ENCODE measurements around the gene RBM43.
"Not testable (repeated sequence)": the region's sequence is repeated elsewhere in the genome, so short reads cannot be mapped to it uniquely, and the experiment has no call there.

Gene RBM43

GRCh38 chr2:151297882-151298281 is 36.2 kb upstream of the RBM43 start:
- TF ChIP-seq CTCF (IDR thresholded peaks at IDR 0.05; ENCODE audit: low read depth, low read length), result no peak
- H3K4me3 ChIP-seq (ENCODE audit: low read depth, low read length), result no peak overlapping the region

- H3K4me3 ChIP-seq (ENCODE audit: low read depth, low read length), result not testable (repeated sequence)
These were observed 34.3 kb upstream of the RBM43 start for GRCh38 chr2:151295926-151296325.

- no peak overlapping the region for H3K4me3 ChIP-seq (ENCODE audit: low read depth, low read length)
- TF ChIP-seq CTCF (IDR thresholded peaks at IDR 0.05; ENCODE audit: low read depth, low read length), result no peak
These were observed 30.9 kb upstream of the RBM43 start for GRCh38 chr2:151292546-151292945.

GRCh38 chr2:151292141-151292540 is 30.5 kb upstream of the RBM43 start:
- H3K4me3 ChIP-seq (ENCODE audit: low read depth, low read length), result no peak overlapping the region
- TF ChIP-seq CTCF (IDR thresholded peaks at IDR 0.05; ENCODE audit: low read depth, low read length), result no peak

- no peak for TF ChIP-seq CTCF (IDR thresholded peaks at IDR 0.05; ENCODE audit: low read depth, low read length)
- H3K4me3 ChIP-seq (ENCODE audit: low read depth, low read length), result no peak overlapping the region
These were observed 29.6 kb upstream of the RBM43 start for GRCh38 chr2:151291224-151291623.

- TF ChIP-seq CTCF (IDR thresholded peaks at IDR 0.05; ENCODE audit: low read depth, low read length), result no peak
- peak overlapping the region; percentile 70 for H3K4me3 ChIP-seq (ENCODE audit: low read depth, low read length)
These were observed 28.6 kb upstream of the RBM43 start for GRCh38 chr2:151289972-151290866.

- no peak overlapping the region for H3K4me3 ChIP-seq (ENCODE audit: low read depth, low read length)
- TF ChIP-seq CTCF (IDR thresholded peaks at IDR 0.05; ENCODE audit: low read depth, low read length), result no peak
These were observed 26.0 kb upstream of the RBM43 start for GRCh38 chr2:151287513-151288250.

All from WI38 (cell line).